GM21786 (cell line): ENCODE results near the gene HCN3.
"Not testable (repeated sequence)": the region's sequence is repeated elsewhere in the genome, so short reads cannot be mapped to it uniquely, and the experiment has no call there.

Source experiments
- ATAC-seq: cut with Tn5 transposase; IDR thresholded peaks from one replicate; pipeline ENCODE4 v1.9.1; 2021; ENCODE audit not compliant: unreplicated experiment

Gene HCN3

DNA sequence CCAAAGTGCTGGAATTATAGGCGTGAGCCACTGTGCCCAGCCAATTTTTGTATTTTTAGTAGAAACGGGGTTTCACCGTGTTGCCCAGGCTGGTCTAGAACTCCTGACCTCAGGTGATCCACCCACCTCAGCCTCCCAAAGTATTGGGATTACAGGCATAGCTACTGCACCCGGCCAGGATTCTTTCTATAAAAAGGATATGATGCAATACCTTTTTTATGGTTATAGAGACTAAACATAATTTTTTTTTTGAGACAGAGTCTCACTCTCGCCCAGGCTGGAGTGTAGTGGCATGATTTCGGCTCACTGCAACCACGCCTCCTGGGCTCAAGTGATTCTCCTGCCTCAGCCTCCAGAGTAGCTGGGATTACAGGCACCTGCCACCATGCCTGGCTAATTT, 51.6 kb downstream of the HCN3 start:
- ATAC-seq, result not testable (repeated sequence)

DNA sequence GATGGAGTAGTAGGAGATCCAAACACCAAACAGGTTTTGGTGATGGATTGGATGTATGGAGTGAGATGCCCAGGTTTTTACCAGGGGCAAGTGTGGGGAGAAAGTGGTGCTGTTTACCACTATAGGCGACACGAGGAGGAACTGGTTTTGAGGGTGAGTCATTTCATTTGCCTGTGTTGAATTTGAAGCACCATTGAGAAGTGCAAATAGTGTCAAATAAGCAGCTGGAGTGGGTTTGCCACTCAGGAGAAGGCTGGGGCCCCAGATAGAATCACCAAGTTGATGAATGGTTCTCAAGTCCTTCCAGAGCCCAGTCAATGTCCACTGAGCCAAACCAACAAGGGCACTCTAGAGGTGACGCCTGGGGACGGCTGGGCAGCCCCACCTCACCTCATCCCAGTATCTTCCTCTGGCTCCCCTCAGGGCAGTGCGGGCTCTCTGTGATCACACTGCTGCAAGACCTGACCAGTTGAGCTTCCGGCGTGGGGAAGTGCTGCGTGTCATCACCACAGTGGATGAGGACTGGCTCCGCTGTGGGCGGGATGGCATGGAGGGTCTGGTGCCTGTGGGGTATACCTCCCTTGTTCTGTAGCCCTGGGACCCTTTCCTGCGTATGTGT, 52.8 kb downstream of the HCN3 start:
- no peak for ATAC-seq

DNA sequence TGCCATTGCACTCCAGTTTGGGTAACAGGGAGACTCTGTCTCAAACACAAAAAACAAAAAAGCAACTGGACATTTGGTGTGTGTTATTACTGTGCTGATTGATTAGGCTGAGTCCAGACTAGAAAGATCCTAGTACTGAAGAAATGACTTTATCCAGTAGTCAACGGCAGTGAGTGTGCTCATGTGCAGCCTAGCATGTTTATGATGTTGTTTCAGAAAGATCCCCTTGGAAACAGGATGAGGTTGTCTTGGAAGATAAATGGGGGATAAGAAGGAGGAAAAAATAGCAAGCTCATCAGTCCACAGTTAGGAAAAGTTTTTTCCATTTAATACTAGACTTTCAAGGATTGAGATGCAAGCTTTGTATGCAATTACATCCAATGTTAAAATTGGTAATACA, 57.7 kb downstream of the HCN3 start:
- ATAC-seq, result no peak
